Measurements from ENCODE around the gene TLCD5. TPM values are rescaled to one million over a fixed set of nuclear protein-coding genes. Genes with fewer than 3 reads are reported as not detected.

The TLCD5 gene
- total and polyA plus RNA-seq, 7 donors: 0.39 to 2.5 (median 0.71) TPM

DNA sequence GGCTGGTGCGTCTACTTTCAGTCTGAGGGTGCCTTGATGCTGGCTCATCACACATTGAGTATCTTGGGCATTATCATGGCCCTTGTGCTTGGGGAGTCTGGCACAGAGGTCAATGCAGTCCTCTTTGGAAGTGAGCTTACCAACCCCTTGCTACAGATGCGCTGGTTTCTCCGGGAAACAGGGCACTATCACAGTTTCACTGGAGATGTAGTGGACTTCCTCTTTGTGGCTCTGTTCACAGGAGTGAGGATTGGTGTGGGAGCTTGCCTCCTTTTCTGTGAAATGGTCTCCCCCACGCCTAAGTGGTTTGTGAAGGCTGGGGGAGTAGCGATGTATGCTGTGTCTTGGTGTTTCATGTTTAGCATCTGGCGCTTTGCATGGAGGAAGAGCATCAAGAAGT lies 4.9 kb downstream of the TLCD5 start:
- Histone ChIP-seq H3K36me3 (ENCODE audit: insufficient read depth in 1 of 2, low read depth in 1 of 2) (no peaks in the 10 kb centered on the region), H3K9me3 (no peaks in the 10 kb centered on the region), H3K27ac (no peak overlapping the region), H3K4me1 (peaks cover 19% of the 10 kb centered on the region), H3K4me3 (no peak overlapping the region), H3K27me3 (ENCODE audit: insufficient read depth in 3 of 3, low read length in 2 of 3) (peaks cover 2 to 19% (median 3%) of the 10 kb centered on the region in 3 donors)
- intact Hi-C loops (cut with DNase I): no loop called here
- no peak for DNase-seq
- ATAC-seq: no peak
- WGBS, 3 donors: 93 to 96% (median 95%) methylated on average over 6 of the region's 6 CpGs
- no peak for TF ChIP-seq CTCF (IDR thresholded peaks at IDR 0.05)

DNA sequence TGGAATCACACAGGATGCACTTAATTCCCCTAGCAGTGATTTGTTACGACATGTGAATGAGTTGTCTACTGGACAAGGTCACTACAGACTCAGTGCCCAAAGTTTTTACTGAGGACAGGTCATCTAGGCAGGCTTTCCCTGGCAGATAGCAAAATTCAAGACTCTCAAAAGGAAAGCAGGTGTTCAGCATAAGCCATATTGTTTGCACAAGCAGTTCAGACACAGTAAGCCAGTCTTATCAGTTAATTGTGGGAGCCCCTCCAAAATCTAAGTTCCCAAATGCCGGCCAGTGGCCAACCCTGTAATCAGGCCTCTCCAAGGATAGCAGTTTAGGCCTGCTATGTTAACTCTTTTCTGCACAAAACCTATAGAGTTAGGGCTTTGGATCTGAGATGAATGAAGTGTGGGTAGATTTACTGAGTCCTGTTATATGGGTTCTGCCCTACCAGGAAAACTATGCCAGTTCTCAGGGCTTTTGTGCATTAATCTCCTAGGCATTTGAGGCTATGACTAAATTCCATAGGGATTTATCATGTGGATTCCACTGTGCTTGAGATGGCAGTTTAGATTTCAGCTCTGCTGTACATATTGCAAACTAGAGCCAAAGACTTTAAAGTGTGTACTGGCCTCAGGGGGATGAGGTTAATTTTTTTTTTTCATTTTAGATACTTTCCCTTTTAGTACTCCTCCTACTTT lies 6.3 kb downstream of the TLCD5 start:
- no peak for DNase-seq
- H3K4me1 ChIP-seq: peaks cover 15% of the 10 kb centered on the region
- no peak for ATAC-seq
- peaks cover 0 to 6% (median 0%) of the 10 kb centered on the region in 3 donors for H3K27me3 ChIP-seq (ENCODE audit: insufficient read depth in 3 of 3, low read length in 2 of 3)
- H3K4me3 ChIP-seq: no peak overlapping the region
- 28 to 40% (median 29%) methylated on average over 2 of the region's 2 CpGs for WGBS, 3 donors
- intact Hi-C loops (cut with DNase I): no loop called here
- H3K9me3 ChIP-seq: no peaks in the 10 kb centered on the region
- no peaks in the 10 kb centered on the region for H3K36me3 ChIP-seq (ENCODE audit: insufficient read depth in 1 of 2, low read depth in 1 of 2)
- no peak for TF ChIP-seq CTCF (IDR thresholded peaks at IDR 0.05)
- no peak overlapping the region for H3K27ac ChIP-seq

DNA sequence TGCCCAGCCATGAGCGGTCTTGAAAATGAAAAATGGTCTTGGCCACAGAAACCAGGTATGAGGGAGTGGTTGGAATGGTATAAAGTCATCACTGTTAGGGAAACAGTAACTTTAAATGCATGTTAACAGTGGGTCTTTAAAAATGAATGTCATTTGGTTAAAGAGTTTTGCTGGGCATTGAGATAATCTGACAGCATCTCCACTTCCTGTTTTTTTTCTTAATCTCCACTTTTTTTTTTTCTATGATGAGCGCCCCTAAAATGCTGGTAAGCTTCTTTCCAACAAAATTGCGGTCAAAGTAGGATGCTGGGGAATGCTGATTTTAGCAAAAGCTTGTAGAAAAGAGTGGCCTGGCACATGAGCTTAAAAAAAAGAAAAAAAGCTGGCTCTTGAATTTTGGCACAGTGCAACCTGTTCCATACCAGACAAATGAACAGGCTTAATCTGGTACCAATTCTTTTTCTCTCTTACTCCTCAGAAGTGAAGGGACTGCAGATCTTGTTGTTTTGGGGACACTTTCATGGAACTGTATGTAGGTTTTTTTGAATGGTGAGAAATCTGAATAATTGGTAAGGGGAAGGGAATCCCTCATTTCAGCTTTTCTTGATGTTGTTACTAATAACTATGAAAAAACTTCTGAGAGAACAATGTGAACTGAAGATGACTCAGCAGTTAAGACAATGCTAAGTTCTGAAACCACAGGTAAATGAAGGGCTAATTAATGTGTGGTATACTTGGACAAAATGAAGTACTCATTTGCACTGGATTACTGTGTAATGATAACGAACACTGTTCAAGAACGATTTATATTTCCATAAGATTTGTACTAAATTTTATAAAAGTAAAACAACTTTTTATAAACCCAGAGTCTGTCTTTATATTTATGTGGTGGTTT lies 8.0 kb downstream of the TLCD5 start:
- TF ChIP-seq CTCF (IDR thresholded peaks at IDR 0.05): no peak
- 84 to 92% (median 88%) methylated on average over 5 of the region's 5 CpGs for WGBS, 3 donors
- Histone ChIP-seq H3K27me3 (ENCODE audit: insufficient read depth in 3 of 3, low read length in 2 of 3) (no peaks in the 10 kb centered on the region), H3K4me3 (no peak overlapping the region), H3K4me1 (peaks cover 15% of the 10 kb centered on the region), H3K9me3 (no peaks in the 10 kb centered on the region), H3K36me3 (ENCODE audit: insufficient read depth in 1 of 2, low read depth in 1 of 2) (no peaks in the 10 kb centered on the region), H3K27ac (no peak overlapping the region)
- ATAC-seq (no peak), DNase-seq (no peak)
- intact Hi-C loops (cut with DNase I): no loop called here

DNA sequence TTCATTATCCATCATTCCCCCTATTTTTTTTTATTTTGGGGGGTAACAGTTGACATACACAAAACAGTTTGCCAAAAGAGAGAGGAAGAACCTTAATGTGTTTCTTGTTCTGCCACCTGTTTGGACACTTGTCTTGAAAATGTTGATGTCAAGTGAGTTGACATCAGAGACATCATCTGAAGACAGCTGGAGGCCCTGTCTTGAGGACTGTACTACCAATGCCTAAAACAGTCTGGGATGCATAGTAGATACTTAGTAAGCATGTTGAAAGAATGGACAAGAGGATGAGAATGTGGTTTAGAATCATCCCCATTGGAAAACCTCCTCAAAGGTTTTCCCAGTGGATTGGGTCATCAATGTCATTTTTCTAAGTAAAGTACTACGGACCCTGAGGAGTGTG lies 8.7 kb downstream of the TLCD5 start:
- Histone ChIP-seq H3K27me3 (ENCODE audit: insufficient read depth in 3 of 3, low read length in 2 of 3) (no peaks in the 10 kb centered on the region), H3K27ac (no peak overlapping the region), H3K4me3 (no peak overlapping the region), H3K36me3 (ENCODE audit: insufficient read depth in 1 of 2, low read depth in 1 of 2) (no peaks in the 10 kb centered on the region), H3K9me3 (no peaks in the 10 kb centered on the region), H3K4me1 (peaks cover 15% of the 10 kb centered on the region)
- no peak for DNase-seq
- no peak for ATAC-seq
- intact Hi-C loops (cut with DNase I): no loop called here
- TF ChIP-seq CTCF (IDR thresholded peaks at IDR 0.05): no peak
- WGBS, 3 donors: 81 to 84% (median 82%) methylated on average over 1 of the region's 1 CpG

Measured in psoas muscle (tissue), 8 donors.